GM23338 (cell line): ENCODE measurements around the gene LRIG1.

Experiments used
- CREB1 ChIP-seq: fragments of 250-450 bp; sonication (Bioruptor Pico); IDR thresholded peaks from 2 replicates; pipeline ENCODE4 v1.5.0; 2020; ENCODE audit warnings: low read depth, mild to moderate bottlenecking, moderate library complexity
- CTCF ChIP-seq, 2 experiments: fragments of 200-600 bp in 1 of 2; sonication (generic) in 1 of 2; conservative IDR thresholded peaks; 2 replicates each; pipeline versions ENCODE4 v1.5.1 to v1.6.1; 2016 to 2017; ENCODE audit warnings: antibody characterized with exemption in 2 of 2, low read depth in 2 of 2, mild to moderate bottlenecking in 2 of 2, moderate library complexity in 1 of 2
- EZH2 ChIP-seq: fragments of 200-600 bp; sonication (generic); IDR thresholded peaks from one replicate; pipeline ENCODE4 v1.8.0; 2017; ENCODE audit warnings: antibody characterized with exemption, mild to moderate bottlenecking, low read depth; ENCODE audit not compliant: unreplicated experiment
- EZH2phosphoT487 ChIP-seq: fragments of 200-600 bp; sonication (generic); IDR thresholded peaks from one replicate; pipeline ENCODE4 v1.8.1; 2018; ENCODE audit warnings: antibody characterized with exemption; ENCODE audit not compliant: unreplicated experiment
- JUNB ChIP-seq: IDR thresholded peaks from one replicate; pipeline ENCODE4 v1.6.1; 2016; ENCODE audit warnings: antibody characterized with exemption; ENCODE audit not compliant: unreplicated experiment
- NANOG ChIP-seq: IDR thresholded peaks from 2 replicates; pipeline ENCODE4 v1.6.1; 2016; ENCODE audit warnings: antibody characterized with exemption, borderline replicate concordance
- POLR2AphosphoS5 ChIP-seq: IDR thresholded peaks from 2 replicates; pipeline ENCODE4 v1.6.1; 2016; ENCODE audit warnings: antibody characterized with exemption, low read depth
- STAT1 ChIP-seq: IDR thresholded peaks from one replicate; pipeline ENCODE4 v1.6.1; 2016; ENCODE audit warnings: antibody characterized with exemption; ENCODE audit not compliant: unreplicated experiment
- ZNF114 ChIP-seq: fragments of 250-450 bp; sonication (Bioruptor Pico); IDR thresholded peaks from 2 replicates; pipeline ENCODE4 v1.5.0; 2020; ENCODE audit warnings: mild to moderate bottlenecking, moderate library complexity
- TF ChIP-seq, protein P1 (sequence below): IDR thresholded peaks from one replicate; pipeline ENCODE4 v1.6.1; 2018; ENCODE audit warnings: antibody characterized with exemption; ENCODE audit not compliant: unreplicated experiment
- TF ChIP-seq, protein P2 (sequence below): IDR thresholded peaks from 2 replicates; pipeline ENCODE4 v1.6.1; 2016; ENCODE audit warnings: antibody characterized with exemption

GRCh38 chr3:66355997-66356396, 144.8 kb downstream of the LRIG1 start:
- no peak for TF ChIP-seq CTCF (conservative IDR thresholded peaks at IDR 0.05; ENCODE audit: low read depth in 2 of 2)
- TF ChIP-seq, protein P1, sequence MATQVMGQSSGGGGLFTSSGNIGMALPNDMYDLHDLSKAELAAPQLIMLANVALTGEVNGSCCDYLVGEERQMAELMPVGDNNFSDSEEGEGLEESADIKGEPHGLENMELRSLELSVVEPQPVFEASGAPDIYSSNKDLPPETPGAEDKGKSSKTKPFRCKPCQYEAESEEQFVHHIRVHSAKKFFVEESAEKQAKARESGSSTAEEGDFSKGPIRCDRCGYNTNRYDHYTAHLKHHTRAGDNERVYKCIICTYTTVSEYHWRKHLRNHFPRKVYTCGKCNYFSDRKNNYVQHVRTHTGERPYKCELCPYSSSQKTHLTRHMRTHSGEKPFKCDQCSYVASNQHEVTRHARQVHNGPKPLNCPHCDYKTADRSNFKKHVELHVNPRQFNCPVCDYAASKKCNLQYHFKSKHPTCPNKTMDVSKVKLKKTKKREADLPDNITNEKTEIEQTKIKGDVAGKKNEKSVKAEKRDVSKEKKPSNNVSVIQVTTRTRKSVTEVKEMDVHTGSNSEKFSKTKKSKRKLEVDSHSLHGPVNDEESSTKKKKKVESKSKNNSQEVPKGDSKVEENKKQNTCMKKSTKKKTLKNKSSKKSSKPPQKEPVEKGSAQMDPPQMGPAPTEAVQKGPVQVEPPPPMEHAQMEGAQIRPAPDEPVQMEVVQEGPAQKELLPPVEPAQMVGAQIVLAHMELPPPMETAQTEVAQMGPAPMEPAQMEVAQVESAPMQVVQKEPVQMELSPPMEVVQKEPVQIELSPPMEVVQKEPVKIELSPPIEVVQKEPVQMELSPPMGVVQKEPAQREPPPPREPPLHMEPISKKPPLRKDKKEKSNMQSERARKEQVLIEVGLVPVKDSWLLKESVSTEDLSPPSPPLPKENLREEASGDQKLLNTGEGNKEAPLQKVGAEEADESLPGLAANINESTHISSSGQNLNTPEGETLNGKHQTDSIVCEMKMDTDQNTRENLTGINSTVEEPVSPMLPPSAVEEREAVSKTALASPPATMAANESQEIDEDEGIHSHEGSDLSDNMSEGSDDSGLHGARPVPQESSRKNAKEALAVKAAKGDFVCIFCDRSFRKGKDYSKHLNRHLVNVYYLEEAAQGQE = no peak
- no peak for TF ChIP-seq EZH2phosphoT487
- no peak for TF ChIP-seq POLR2AphosphoS5
- no peak for TF ChIP-seq EZH2
- TF ChIP-seq CREB1 (CRISPR knock-in tag) = no peak
- no peak for TF ChIP-seq STAT1
- TF ChIP-seq ZNF114 (CRISPR knock-in tag) = no peak
- no peak for TF ChIP-seq NANOG
- TF ChIP-seq JUNB = no peak
- TF ChIP-seq, protein P2, sequence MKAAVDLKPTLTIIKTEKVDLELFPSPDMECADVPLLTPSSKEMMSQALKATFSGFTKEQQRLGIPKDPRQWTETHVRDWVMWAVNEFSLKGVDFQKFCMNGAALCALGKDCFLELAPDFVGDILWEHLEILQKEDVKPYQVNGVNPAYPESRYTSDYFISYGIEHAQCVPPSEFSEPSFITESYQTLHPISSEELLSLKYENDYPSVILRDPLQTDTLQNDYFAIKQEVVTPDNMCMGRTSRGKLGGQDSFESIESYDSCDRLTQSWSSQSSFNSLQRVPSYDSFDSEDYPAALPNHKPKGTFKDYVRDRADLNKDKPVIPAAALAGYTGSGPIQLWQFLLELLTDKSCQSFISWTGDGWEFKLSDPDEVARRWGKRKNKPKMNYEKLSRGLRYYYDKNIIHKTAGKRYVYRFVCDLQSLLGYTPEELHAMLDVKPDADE = no peak
